Trophoblast cell (in vitro differentiated cells and primary cell): ENCODE results near the gene CCDC158.
A peak's percentile ranks its signal among the peaks of the same experiment; 100 is the strongest.

Experiments used
- DNase-seq, 2 donors: peaks; one replicate each; pipeline ENCODE4 v3.0.0-alpha.2; 2016
- H2AFZ ChIP-seq: 2 replicates; pipeline ENCODE4 v1.6.1; 2013; ENCODE audit warnings: low read length, moderate library complexity, mild to moderate bottlenecking; ENCODE audit not compliant: insufficient read depth, poor library complexity
- H2AK5ac ChIP-seq: 2 replicates; pipeline ENCODE4 v1.6.1; 2013; ENCODE audit warnings: mild to moderate bottlenecking, low read length
- H2BK120ac ChIP-seq: 2 replicates; pipeline ENCODE4 v1.6.1; 2013; ENCODE audit warnings: low read length, mild to moderate bottlenecking, moderate library complexity; ENCODE audit not compliant: insufficient read depth, poor library complexity
- H2BK12ac ChIP-seq: 2 replicates; pipeline ENCODE4 v1.6.1; 2013; ENCODE audit warnings: mild to moderate bottlenecking, low read length, moderate library complexity
- H2BK5ac ChIP-seq: 2 replicates; pipeline ENCODE4 v1.6.1; 2013; ENCODE audit warnings: low read length, low read depth, moderate library complexity, mild to moderate bottlenecking; ENCODE audit not compliant: poor library complexity
- H3K14ac ChIP-seq: 2 replicates; pipeline ENCODE4 v1.6.1; 2013; ENCODE audit warnings: mild to moderate bottlenecking, low read length
- H3K18ac ChIP-seq: 2 replicates; pipeline ENCODE4 v1.6.1; 2013; ENCODE audit warnings: mild to moderate bottlenecking, low read length
- H3K23ac ChIP-seq: 2 replicates; pipeline ENCODE4 v1.6.1; 2013; ENCODE audit warnings: low read length
- H3K27ac ChIP-seq: 2 replicates; pipeline ENCODE4 v1.5.1; 2013; ENCODE audit warnings: low read depth, mild to moderate bottlenecking, inconsistent platforms, low read length, moderate library complexity
- H3K27me3 ChIP-seq: 2 replicates; pipeline ENCODE4 v1.6.1; 2013; ENCODE audit warnings: inconsistent platforms, mild to moderate bottlenecking, low read length, moderate library complexity; ENCODE audit not compliant: insufficient read depth
- H3K36me3 ChIP-seq, 2 experiments: 1 replicate in 1 of 2; 2 replicates in 1 of 2; pipeline ENCODE4 v1.6.1; 2013; ENCODE audit warnings: low read length in 2 of 2, mild to moderate bottlenecking in 2 of 2, moderate library complexity in 1 of 2; ENCODE audit not compliant: insufficient read depth in 2 of 2, control insufficient read depth in 1 of 2
- H3K4ac ChIP-seq: 2 replicates; pipeline ENCODE4 v1.6.1; 2013; ENCODE audit warnings: low read depth, mild to moderate bottlenecking, low read length, moderate library complexity
- H3K4me1 ChIP-seq, 2 experiments: 1 replicate in 1 of 2; 2 replicates in 1 of 2; pipeline ENCODE4 v1.6.1; 2013; ENCODE audit warnings: low read length in 2 of 2, mild to moderate bottlenecking in 2 of 2, moderate library complexity in 1 of 2; ENCODE audit not compliant: insufficient read depth in 2 of 2, control insufficient read depth in 1 of 2
- H3K4me2 ChIP-seq: 2 replicates; pipeline ENCODE4 v1.6.1; 2013; ENCODE audit warnings: inconsistent platforms, mild to moderate bottlenecking, low read length, moderate library complexity
- H3K4me3 ChIP-seq: 2 replicates; pipeline ENCODE4 v1.5.1; 2013; ENCODE audit warnings: mild to moderate bottlenecking, low read depth, low read length, inconsistent platforms
- H3K79me1 ChIP-seq: one replicate; pipeline ENCODE4 v1.6.1; 2013; ENCODE audit warnings: low read length
- H3K79me2 ChIP-seq: 2 replicates; pipeline ENCODE4 v1.6.1; 2013; ENCODE audit warnings: low read length, mild to moderate bottlenecking; ENCODE audit not compliant: control insufficient read depth, insufficient read depth, poor library complexity
- H3K9ac ChIP-seq: 2 replicates; pipeline ENCODE4 v1.6.1; 2013; ENCODE audit warnings: mild to moderate bottlenecking, low read length
- H3K9me3 ChIP-seq: 2 replicates; pipeline ENCODE4 v1.6.1; 2013; ENCODE audit warnings: low read depth, mild to moderate bottlenecking, control low read depth, inconsistent platforms, low read length; ENCODE audit not compliant: insufficient read depth
- H4K12ac ChIP-seq: 2 replicates; pipeline ENCODE4 v1.6.1; 2013; ENCODE audit warnings: low read depth, mild to moderate bottlenecking, low read length, moderate library complexity
- H4K8ac ChIP-seq: 2 replicates; pipeline ENCODE4 v1.6.1; 2013; ENCODE audit warnings: low read depth, mild to moderate bottlenecking, low read length, moderate library complexity
- H4K91ac ChIP-seq: one replicate; pipeline ENCODE4 v1.6.1; 2013; ENCODE audit warnings: low read depth, mild to moderate bottlenecking, low read length, moderate library complexity
- WGBS: extraction: QIAGEN DNeasy Blood & Tissue Kit; methylation state at CpG from one replicate; pipeline ENCODE4 v1.1.7; 2013; ENCODE audit warnings: missing lambda C conversion rate; ENCODE audit not compliant: insufficient read length, insufficient coverage; ENCODE audit errors: extremely low coverage; 5-methylcytosine and 5-hydroxymethylcytosine counted together

The CCDC158 gene

GRCh38 chr4:76385974-76386373 is 35.0 kb downstream of the CCDC158 start:
- no peak overlapping the region for H3K4me3 ChIP-seq
- no peak overlapping the region for H4K8ac ChIP-seq
- no peak overlapping the region for H3K23ac ChIP-seq
- H2BK12ac ChIP-seq: no peak overlapping the region
- H2BK5ac ChIP-seq: no peak overlapping the region
- no peak overlapping the region for H3K18ac ChIP-seq
- H3K36me3 ChIP-seq: no peaks in the 10 kb centered on the region
- H4K91ac ChIP-seq: no peak overlapping the region
- H3K27me3 ChIP-seq: no peaks in the 10 kb centered on the region
- H3K27ac ChIP-seq: no peak overlapping the region
- DNase-seq: no peak
- H2BK120ac ChIP-seq: no peak overlapping the region
- no peaks in the 10 kb centered on the region for H3K9me3 ChIP-seq
- H3K4me2 ChIP-seq: no peak overlapping the region
- H3K79me1 ChIP-seq: peaks cover 13% of the 10 kb centered on the region
- no peak overlapping the region for H3K14ac ChIP-seq
- H3K4me1 ChIP-seq: peaks cover 6 to 8% of the 10 kb centered on the region in 2 experiments
- H2AK5ac ChIP-seq: no peak overlapping the region
- WGBS: no CpG with 5 or more reads among the region's 6 CpGs
- H3K9ac ChIP-seq: no peak overlapping the region
- no peak overlapping the region for H4K12ac ChIP-seq
- no peaks in the 10 kb centered on the region for H3K79me2 ChIP-seq
- no peak overlapping the region for H3K4ac ChIP-seq
- H2AFZ ChIP-seq: no peak overlapping the region

- no peaks in the 10 kb centered on the region for H3K36me3 ChIP-seq
- no peak overlapping the region for H3K14ac ChIP-seq
- H3K79me1 ChIP-seq: peaks cover 13% of the 10 kb centered on the region
- H2BK5ac ChIP-seq: no peak overlapping the region
- H4K91ac ChIP-seq: no peak overlapping the region
- no peak overlapping the region for H3K18ac ChIP-seq
- no peak overlapping the region for H3K4me3 ChIP-seq
- DNase-seq: peak; percentile 82 to 97
- H2AFZ ChIP-seq: no peak overlapping the region
- H4K12ac ChIP-seq: no peak overlapping the region
- WGBS: no CpG with 5 or more reads among the region's 4 CpGs
- H3K4me1 ChIP-seq: peaks cover 6 to 8% of the 10 kb centered on the region in 2 experiments
- H3K27me3 ChIP-seq: no peaks in the 10 kb centered on the region
- H3K9ac ChIP-seq: no peak overlapping the region
- H3K4me2 ChIP-seq: no peak overlapping the region
- no peak overlapping the region for H3K23ac ChIP-seq
- H3K9me3 ChIP-seq: no peaks in the 10 kb centered on the region
- H3K4ac ChIP-seq: no peak overlapping the region
- no peak overlapping the region for H2AK5ac ChIP-seq
- H3K79me2 ChIP-seq: no peaks in the 10 kb centered on the region
- H3K27ac ChIP-seq: no peak overlapping the region
- no peak overlapping the region for H4K8ac ChIP-seq
- H2BK12ac ChIP-seq: no peak overlapping the region
- H2BK120ac ChIP-seq: no peak overlapping the region
These were observed 36.9 kb downstream of the CCDC158 start for GRCh38 chr4:76384052-76384451.

- H3K9me3 ChIP-seq: no peaks in the 10 kb centered on the region
These were observed 37.9 kb downstream of the CCDC158 start for GRCh38 chr4:76383001-76383400.

GRCh38 chr4:76381986-76382385 is 39.0 kb downstream of the CCDC158 start:
- no peak overlapping the region for H3K4me3 ChIP-seq
- no peak overlapping the region for H4K12ac ChIP-seq
- peaks cover 5% of the 10 kb centered on the region for H3K79me1 ChIP-seq
- H3K18ac ChIP-seq: no peak overlapping the region
- no peak overlapping the region for H2BK120ac ChIP-seq
- no peak overlapping the region for H4K8ac ChIP-seq
- no peak for DNase-seq
- no peak overlapping the region for H3K23ac ChIP-seq
- no peak overlapping the region for H2BK5ac ChIP-seq
- WGBS: no CpG with 5 or more reads among the region's 3 CpGs
- no peak overlapping the region for H3K4ac ChIP-seq
- no peaks in the 10 kb centered on the region for H3K27me3 ChIP-seq
- H3K9me3 ChIP-seq: no peaks in the 10 kb centered on the region
- H4K91ac ChIP-seq: no peak overlapping the region
- no peak overlapping the region for H2AFZ ChIP-seq
- no peak overlapping the region for H2BK12ac ChIP-seq
- H3K27ac ChIP-seq: no peak overlapping the region
- H3K79me2 ChIP-seq: no peaks in the 10 kb centered on the region
- H3K36me3 ChIP-seq: no peaks in the 10 kb centered on the region
- no peak overlapping the region for H3K4me2 ChIP-seq
- peaks cover 2 to 6% of the 10 kb centered on the region in 2 experiments for H3K4me1 ChIP-seq
- H3K9ac ChIP-seq: no peak overlapping the region
- no peak overlapping the region for H3K14ac ChIP-seq
- H2AK5ac ChIP-seq: no peak overlapping the region

More at GRCh38 chr4:76383001-76383400, 37.9 kb downstream of the CCDC158 start:
- no peak overlapping the region for H3K23ac ChIP-seq
- H3K36me3 ChIP-seq: no peaks in the 10 kb centered on the region
- H2AFZ ChIP-seq: no peak overlapping the region
- no peaks in the 10 kb centered on the region for H3K79me2 ChIP-seq
- H3K4me3 ChIP-seq: no peak overlapping the region
- no peak overlapping the region for H3K9ac ChIP-seq
- H3K4me2 ChIP-seq: no peak overlapping the region
- no peak overlapping the region for H3K27ac ChIP-seq
- H3K4me1 ChIP-seq: peaks cover 2 to 3% of the 10 kb centered on the region in 2 experiments
- no peak overlapping the region for H3K18ac ChIP-seq
- peak overlapping the region; percentile 83 for H2BK12ac ChIP-seq
- no peak overlapping the region for H2BK5ac ChIP-seq
- H3K27me3 ChIP-seq: no peaks in the 10 kb centered on the region
- no peak overlapping the region for H3K4ac ChIP-seq
- no peak overlapping the region for H4K8ac ChIP-seq
- no peak overlapping the region for H2AK5ac ChIP-seq
- H3K79me1 ChIP-seq: peaks cover 8% of the 10 kb centered on the region
- no peak overlapping the region for H2BK120ac ChIP-seq
- peak; percentile 72 to 86 for DNase-seq
- H3K14ac ChIP-seq: no peak overlapping the region
- no peak overlapping the region for H4K91ac ChIP-seq
- H4K12ac ChIP-seq: no peak overlapping the region
- WGBS: no CpG with 5 or more reads among the region's 2 CpGs
